Stimulated activated CD8-positive, alpha-beta memory T cell treated with anti-CD3 and anti-CD28 coated beads, Interleukin-12 subunit alpha, Interleukin-12 subunit beta, amount 100 ng/mL, for 4 hours (primary cell): ENCODE measurements around the gene PCOLCE2.
"Not testable (repeated sequence)": the region's sequence is repeated elsewhere in the genome, so short reads cannot be mapped to it uniquely, and the experiment has no call there.

Experiments
- DNase-seq: peaks from one replicate; pipeline ENCODE4 v3.0.0-alpha.2; 2020; ENCODE audit warnings: low read depth

Gene PCOLCE2

DNA sequence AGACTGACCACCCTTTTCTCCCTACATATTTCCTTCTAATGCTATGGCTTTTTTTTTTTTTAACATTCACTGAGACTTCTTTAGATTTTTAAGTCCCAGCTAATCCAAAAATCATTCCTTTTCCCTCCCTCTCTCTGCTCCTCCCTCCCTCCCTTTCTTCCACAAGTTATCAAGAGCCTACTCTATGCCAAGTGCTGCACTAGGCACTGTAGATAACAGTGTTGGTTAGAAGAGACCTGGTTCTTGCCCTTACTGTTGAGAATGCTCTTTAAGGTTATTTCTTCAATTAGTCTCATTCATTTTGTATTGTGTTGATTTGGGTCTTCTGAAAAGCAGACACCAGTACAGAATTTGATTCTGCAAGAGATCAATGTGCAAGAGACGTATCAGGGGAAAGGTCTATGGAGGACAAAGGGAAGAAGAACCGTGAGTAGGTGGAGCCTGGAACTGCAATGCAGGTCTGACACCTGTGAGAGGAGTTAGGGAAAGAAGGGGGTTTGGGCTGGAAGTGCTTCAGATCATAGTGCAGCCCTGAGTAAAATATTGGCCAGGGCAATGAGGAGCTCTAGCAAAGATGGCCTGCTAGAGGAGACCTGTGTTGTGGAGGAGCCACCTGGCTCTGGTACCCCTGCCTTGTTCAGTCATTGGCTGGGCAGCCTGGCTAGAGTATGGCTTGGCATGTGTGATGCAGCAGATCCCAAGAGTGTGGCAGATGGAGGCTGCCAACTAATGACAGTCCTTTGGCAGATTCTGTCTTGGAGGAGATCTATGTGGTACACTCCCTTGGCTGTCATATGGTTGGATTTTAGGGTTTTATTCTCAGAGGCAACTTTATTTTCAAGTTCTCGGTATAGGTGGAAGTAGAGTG is 9.7 kb upstream of the PCOLCE2 start:
- no peak for DNase-seq

GRCh38 chr3:142897807-142898206 is 8.9 kb upstream of the PCOLCE2 start:
- DNase-seq: no peak

DNA sequence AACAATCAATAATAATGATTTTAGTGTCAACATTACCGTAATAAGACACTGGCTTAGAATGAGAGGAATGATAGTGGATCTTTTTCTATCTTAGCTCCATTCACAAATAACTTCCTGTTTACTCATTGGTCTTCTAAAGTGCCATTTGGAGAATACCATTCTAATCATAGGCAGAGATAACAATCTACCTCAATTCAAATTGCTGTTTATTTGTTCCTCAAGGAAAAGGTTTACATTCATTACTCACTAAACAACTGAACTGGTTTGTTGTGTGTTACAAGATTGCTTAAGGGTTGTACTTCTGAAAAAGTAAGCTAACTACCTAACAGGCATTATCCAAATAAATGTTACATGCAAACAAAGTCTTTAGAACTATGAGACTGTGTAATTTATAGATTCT is 8.1 kb upstream of the PCOLCE2 start:
- DNase-seq: no peak

DNA sequence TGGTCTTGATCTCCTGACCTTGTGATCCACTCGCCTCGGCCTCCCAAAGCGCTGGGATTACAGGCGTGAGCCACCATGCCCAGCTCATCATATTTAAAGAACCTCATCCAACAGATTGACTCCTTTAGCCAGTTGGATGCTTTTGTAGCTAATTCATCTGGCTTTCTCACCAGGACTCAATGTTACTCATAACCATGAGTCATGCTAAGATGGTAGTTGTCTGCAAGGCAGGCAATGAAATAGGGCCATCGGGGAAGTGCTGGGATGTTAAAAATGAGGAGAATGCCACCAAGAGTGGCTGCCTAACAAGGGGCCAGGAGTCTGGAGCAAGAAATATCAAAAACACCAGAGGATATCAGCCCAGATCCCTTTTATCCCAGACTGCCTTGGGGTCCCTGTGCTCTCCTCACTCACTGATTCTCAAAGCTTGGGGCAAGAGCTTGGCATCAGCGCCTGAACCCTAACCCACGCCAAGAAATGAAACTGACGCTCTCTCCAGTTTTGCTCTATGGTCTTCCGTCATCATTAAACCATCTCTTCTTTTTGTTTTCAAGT is 7.4 kb upstream of the PCOLCE2 start:
- no peak for DNase-seq

DNA sequence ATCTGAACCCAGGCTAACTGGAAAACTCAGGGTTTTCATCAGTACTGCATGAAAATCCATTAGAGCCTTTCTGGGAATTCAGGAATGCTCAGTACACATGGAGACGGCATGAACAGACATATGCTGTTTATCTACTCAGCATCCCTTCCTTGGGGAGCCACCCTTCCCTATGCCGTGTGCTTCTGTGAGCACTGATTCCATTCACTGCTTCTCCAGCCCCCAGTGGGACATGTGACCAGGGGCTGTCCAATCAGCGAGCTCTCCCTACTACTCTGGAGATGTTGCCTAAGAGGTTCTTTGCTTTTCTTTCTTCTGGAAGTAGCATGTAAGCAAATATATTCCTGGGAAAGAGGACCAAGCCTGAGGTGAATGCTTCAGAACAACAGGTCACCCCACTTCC is 5.6 kb upstream of the PCOLCE2 start:
- DNase-seq: no peak

DNA sequence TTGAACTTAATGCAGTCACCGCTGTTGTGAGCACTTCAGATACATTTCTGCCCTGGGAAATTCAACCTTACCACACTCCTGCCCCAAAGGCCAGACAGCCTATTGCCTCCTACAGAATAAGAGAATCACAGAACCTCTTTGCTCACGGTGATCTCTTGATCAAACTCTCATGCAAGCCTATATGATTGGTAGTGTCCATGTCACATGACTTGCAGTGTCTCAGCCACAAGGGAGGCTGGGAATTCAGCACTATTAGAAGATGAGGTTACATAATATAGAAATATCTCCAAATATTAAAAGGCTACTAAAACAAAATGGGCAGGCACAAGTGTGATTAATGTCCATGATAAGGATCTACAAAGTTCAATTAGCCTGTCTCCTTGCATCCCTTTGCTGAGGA is 3.8 kb upstream of the PCOLCE2 start:
- DNase-seq: no peak

GRCh38 chr3:142890592-142890991 is 1.7 kb upstream of the PCOLCE2 start:
- no peak for DNase-seq

GRCh38 chr3:142889212-142890014 is 530 bp upstream of the PCOLCE2 start:
- no peak for DNase-seq

DNA sequence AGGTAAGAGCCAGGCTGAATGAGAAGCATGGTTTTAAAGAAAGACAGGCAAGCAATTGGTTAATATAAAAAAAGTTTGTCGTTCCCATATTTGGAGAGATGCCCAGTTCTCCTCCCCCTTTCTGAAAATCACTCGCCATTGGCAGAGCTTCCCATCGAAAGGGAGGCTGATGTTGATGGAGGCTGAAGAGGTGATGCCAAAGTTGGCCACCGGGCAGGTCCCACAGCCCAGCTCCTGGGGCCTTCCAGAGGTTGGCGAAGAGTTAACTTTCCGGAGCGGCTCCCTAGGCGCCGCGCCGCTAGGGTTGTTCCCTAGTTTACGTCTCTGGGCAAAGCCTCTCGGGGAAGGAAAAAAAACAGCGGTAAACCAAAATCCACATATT is 793 bp downstream of the PCOLCE2 start:
- no peak for DNase-seq

GRCh38 chr3:142886940-142887339 is 1.9 kb downstream of the PCOLCE2 start:
- no peak for DNase-seq

DNA sequence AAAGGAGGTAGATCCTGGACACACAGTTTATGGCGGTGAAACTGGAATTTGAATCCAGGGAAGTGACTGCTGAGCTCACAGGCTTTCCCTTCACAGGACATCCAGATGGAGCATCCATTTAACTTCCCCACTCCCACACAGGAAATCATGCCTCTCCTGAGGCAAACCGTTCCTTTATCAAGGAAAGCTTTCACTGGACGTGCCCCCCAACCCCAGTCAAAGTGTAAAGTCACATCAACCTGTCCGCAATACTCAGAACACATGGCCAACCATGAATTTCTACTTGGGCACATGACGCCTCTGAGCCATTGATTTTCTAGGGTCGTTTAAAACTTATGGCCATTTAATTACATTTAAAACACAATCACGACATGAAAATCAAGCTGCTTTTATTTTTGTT is 2.9 kb downstream of the PCOLCE2 start:
- DNase-seq: no peak

DNA sequence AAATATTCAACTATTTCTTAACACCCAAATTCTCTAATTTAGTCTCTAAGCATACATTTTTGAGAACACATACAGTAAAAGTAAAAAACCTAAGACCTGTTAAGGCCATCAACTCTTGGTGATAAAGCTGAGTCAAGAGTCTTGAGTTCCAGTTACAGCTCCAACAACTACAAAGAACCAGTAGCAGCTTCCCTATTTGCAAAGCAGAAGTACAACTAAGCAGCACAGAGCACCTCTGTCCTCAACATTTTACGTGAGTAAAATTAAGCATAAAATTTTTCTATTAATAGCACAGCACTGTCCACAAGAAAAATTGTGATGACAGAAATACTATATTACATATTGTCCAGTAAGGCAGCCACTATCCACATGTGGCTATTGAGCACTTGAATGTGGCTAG is 4.4 kb downstream of the PCOLCE2 start:
- DNase-seq: no peak

DNA sequence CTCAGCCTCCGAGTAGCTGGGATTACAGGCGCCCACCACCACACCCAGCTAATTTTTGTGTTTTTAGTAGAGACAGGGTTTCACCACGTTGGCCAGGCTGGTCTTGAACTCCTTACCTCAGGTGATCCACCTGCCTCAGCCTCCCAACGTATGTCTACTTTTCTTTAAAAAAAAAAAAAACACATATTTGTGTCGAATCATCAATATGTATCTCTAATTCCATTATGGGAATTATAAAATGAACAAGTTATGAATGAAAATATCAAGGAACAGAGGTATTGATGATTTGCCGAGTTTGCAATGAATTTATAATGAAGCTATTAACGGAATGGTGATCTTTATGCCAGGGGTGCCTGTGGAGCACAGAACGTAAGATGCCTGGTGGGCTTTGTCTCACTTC is 5.3 kb downstream of the PCOLCE2 start:
- not testable (repeated sequence) for DNase-seq

- no peak for DNase-seq
Measured at GRCh38 chr3:142881445-142882224, 7.2 kb downstream of the PCOLCE2 start.

- DNase-seq: no peak
Measured at GRCh38 chr3:142878649-142879300, 10.1 kb downstream of the PCOLCE2 start.

- no peak for DNase-seq
Measured at GRCh38 chr3:142876417-142876816, 12.5 kb downstream of the PCOLCE2 start.

DNA sequence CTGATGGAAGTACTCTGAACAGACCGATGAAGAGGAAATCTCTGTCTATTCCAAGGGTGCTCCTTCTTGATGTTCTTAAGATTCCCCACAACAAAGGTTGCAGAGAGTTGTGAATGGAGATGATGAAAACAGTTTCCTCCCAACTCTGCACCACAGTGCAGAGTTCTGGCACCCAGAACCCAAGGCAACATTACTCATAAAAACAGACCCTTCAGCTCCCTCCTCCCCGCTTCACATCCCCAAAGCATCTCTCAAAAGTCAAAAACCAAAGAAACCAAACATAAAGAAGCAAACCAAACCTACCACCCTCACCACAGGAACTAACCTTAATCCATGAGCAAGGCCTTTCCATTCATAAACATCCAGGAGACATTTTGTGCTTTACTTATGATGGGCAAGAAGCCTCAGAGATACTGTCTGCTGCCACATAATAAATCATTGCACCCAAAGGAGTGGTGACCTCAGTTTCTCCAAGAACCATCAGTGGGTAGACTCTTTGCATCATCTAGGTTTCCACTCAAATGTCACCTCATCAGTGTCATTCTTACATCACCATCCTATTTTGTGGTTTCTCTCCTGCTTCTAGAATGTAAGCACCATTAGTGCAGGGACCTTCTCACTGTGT is 13.2 kb downstream of the PCOLCE2 start:
- DNase-seq: no peak

GRCh38 chr3:142875099-142875498 is 13.8 kb downstream of the PCOLCE2 start:
- DNase-seq: no peak

DNA sequence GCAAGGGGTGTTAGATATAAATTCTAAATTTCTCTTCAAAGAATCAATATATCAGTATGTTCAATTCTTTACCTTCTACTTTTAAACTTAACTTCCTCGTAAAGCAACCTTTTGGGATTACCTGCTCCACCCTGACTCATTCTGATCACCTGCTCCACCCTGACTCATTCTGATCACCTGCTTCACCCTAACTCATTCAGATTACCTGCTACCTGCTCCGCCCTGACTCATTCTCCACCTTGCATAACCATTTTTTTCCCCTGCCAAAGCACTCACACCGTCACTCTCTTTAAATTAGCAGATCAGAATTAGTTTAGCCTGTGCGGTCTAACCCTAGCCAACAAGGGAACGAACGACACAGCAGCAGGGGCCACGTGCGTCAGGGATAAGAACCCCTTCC is 20.5 kb downstream of the PCOLCE2 start:
- not testable (repeated sequence) for DNase-seq

- DNase-seq: no peak
Measured at GRCh38 chr3:142866841-142867631, 21.8 kb downstream of the PCOLCE2 start.
